Measurements from ENCODE around the gene POMT1. TPM values are rescaled to one million over a fixed set of nuclear protein-coding genes. Genes with fewer than 3 reads are reported as not detected.

POMT1 gene
- total RNA-seq, 1 donor from 2014 or later: 17.3 TPM

GRCh38 chr9:131475956-131476776 lies 26.6 kb upstream of the POMT1 start:
- no peak for DNase-seq (ENCODE audit: low spot score)

- DNase-seq (ENCODE audit: low spot score): no peak
Measured at GRCh38 chr9:131476777-131477345, 25.9 kb upstream of the POMT1 start.

GRCh38 chr9:131477367-131477766 lies 25.4 kb upstream of the POMT1 start:
- DNase-seq (ENCODE audit: low spot score): no peak

- DNase-seq (ENCODE audit: low spot score): no peak
Measured at GRCh38 chr9:131477816-131478419, 24.8 kb upstream of the POMT1 start.

- DNase-seq (ENCODE audit: low spot score): no peak
Measured at GRCh38 chr9:131478421-131478868, 24.3 kb upstream of the POMT1 start.

- DNase-seq (ENCODE audit: low spot score): no peak
Measured at GRCh38 chr9:131478911-131479310, 23.8 kb upstream of the POMT1 start.

GRCh38 chr9:131480258-131480657 lies 22.5 kb upstream of the POMT1 start:
- DNase-seq (ENCODE audit: low spot score): no peak

- DNase-seq (ENCODE audit: low spot score): no peak
Measured at GRCh38 chr9:131481441-131482342, 21.0 kb upstream of the POMT1 start.

- DNase-seq (ENCODE audit: low spot score): no peak
Measured at GRCh38 chr9:131482343-131483006, 20.2 kb upstream of the POMT1 start.

GRCh38 chr9:131483319-131484050 lies 19.2 kb upstream of the POMT1 start:
- DNase-seq (ENCODE audit: low spot score): no peak

- DNase-seq (ENCODE audit: low spot score): no peak
Measured at GRCh38 chr9:131484051-131484445, 18.7 kb upstream of the POMT1 start.

- DNase-seq (ENCODE audit: low spot score): no peak
Measured at GRCh38 chr9:131484560-131485185, 18.0 kb upstream of the POMT1 start.

- DNase-seq (ENCODE audit: low spot score): no peak
Measured at GRCh38 chr9:131485206-131485605, 17.5 kb upstream of the POMT1 start.

- no peak for DNase-seq (ENCODE audit: low spot score)
Measured at GRCh38 chr9:131485728-131486422, 16.8 kb upstream of the POMT1 start.

- DNase-seq (ENCODE audit: low spot score): no peak
Measured at GRCh38 chr9:131487001-131487400, 15.7 kb upstream of the POMT1 start.

GRCh38 chr9:131487621-131488031 lies 15.1 kb upstream of the POMT1 start:
- no peak for DNase-seq (ENCODE audit: low spot score)

- DNase-seq (ENCODE audit: low spot score): no peak
Measured at GRCh38 chr9:131490514-131490913, 12.2 kb upstream of the POMT1 start.

GRCh38 chr9:131491001-131491710 lies 11.6 kb upstream of the POMT1 start:
- DNase-seq (ENCODE audit: low spot score): no peak

Measured in mesenteric fat pad (tissue), 1 donor.